SW480 (cell line): ENCODE measurements around the gene NTF4.
"Not testable (repeated sequence)": the region's sequence is repeated elsewhere in the genome, so short reads cannot be mapped to it uniquely, and the experiment has no call there.

ENCODE experiments used
- DNase-seq: peaks from one replicate; pipeline ENCODE4 v3.0.0-alpha.2; 2016; ENCODE audit warnings: low spot score

NTF4 gene

GRCh38 chr19:49056902-49057596 lies 7.6 kb downstream of the NTF4 start:
- not testable (repeated sequence) for DNase-seq

GRCh38 chr19:49056101-49056901 lies 8.3 kb downstream of the NTF4 start:
- DNase-seq, result peak; percentile 66

- peak; percentile 87 for DNase-seq
Observed at GRCh38 chr19:49050376-49051033, 14.1 kb downstream of the NTF4 start.

GRCh38 chr19:49049834-49050233 lies 14.8 kb downstream of the NTF4 start:
- DNase-seq, result not testable (repeated sequence)

- not testable (repeated sequence) for DNase-seq
Observed at GRCh38 chr19:49049011-49049410, 15.6 kb downstream of the NTF4 start, which contains the start of gene CGB8. Gene CGB8 (minus strand): TSS chr19:49049111. CDS start chr19:49048739, 372 bp downstream.

- DNase-seq, result not testable (repeated sequence)
Observed at GRCh38 chr19:49043548-49043947, 21.1 kb downstream of the NTF4 start, which contains the start of gene CGB5. Gene CGB5 (plus strand): TSS chr19:49043848. CDS start chr19:49044210, 362 bp downstream.

GRCh38 chr19:49042666-49043065 lies 22.0 kb downstream of the NTF4 start:
- DNase-seq, result not testable (repeated sequence)

- peak; percentile 75 for DNase-seq
Observed at GRCh38 chr19:49042177-49042576, 22.4 kb downstream of the NTF4 start.

GRCh38 chr19:49039736-49040135 lies 24.9 kb downstream of the NTF4 start:
- DNase-seq, result not testable (repeated sequence)

- DNase-seq, result peak; percentile 91
Observed at GRCh38 chr19:49038557-49039276, 25.9 kb downstream of the NTF4 start.

- DNase-seq, result not testable (repeated sequence)
Observed at GRCh38 chr19:49038111-49038510, 26.5 kb downstream of the NTF4 start.

- peak; percentile 53 for DNase-seq
Observed at GRCh38 chr19:49036815-49037214, 27.8 kb downstream of the NTF4 start, which contains the start of gene CGB1. Gene CGB1 (minus strand): TSS chr19:49036895. CDS start chr19:49036711, 184 bp downstream.

- DNase-seq, result peak; percentile 65
Observed at GRCh38 chr19:49031642-49032301, 32.8 kb downstream of the NTF4 start, which contains the start of gene CGB2. Gene CGB2 (plus strand): TSS chr19:49031890. CDS start chr19:49032096, 206 bp downstream.

GRCh38 chr19:49030323-49030722 lies 34.3 kb downstream of the NTF4 start:
- DNase-seq, result not testable (repeated sequence)

- DNase-seq, result not testable (repeated sequence)
Observed at GRCh38 chr19:49029749-49030148, 34.9 kb downstream of the NTF4 start.

GRCh38 chr19:49028686-49029085 lies 35.9 kb downstream of the NTF4 start:
- not testable (repeated sequence) for DNase-seq

- not testable (repeated sequence) for DNase-seq
Observed at GRCh38 chr19:49025599-49025998, 39.0 kb downstream of the NTF4 start.

GRCh38 chr19:49025088-49025487 lies 39.5 kb downstream of the NTF4 start:
- DNase-seq, result not testable (repeated sequence)

- DNase-seq, result not testable (repeated sequence)
Observed at GRCh38 chr19:49024233-49024632, 40.4 kb downstream of the NTF4 start, which contains the start of gene CGB3. Gene CGB3 (minus strand): TSS chr19:49024333. CDS start chr19:49023971, 362 bp downstream.

- no peak for DNase-seq
Observed at GRCh38 chr19:49022116-49022515, 42.5 kb downstream of the NTF4 start.
